Pons (tissue), 1 donor: ENCODE measurements around the gene MALAT1.

Source experiments
- DNase-seq: peaks from one replicate; pipeline ENCODE4 v3.0.0-alpha.2; 2016; ENCODE audit warnings: low spot score

Gene MALAT1

DNA sequence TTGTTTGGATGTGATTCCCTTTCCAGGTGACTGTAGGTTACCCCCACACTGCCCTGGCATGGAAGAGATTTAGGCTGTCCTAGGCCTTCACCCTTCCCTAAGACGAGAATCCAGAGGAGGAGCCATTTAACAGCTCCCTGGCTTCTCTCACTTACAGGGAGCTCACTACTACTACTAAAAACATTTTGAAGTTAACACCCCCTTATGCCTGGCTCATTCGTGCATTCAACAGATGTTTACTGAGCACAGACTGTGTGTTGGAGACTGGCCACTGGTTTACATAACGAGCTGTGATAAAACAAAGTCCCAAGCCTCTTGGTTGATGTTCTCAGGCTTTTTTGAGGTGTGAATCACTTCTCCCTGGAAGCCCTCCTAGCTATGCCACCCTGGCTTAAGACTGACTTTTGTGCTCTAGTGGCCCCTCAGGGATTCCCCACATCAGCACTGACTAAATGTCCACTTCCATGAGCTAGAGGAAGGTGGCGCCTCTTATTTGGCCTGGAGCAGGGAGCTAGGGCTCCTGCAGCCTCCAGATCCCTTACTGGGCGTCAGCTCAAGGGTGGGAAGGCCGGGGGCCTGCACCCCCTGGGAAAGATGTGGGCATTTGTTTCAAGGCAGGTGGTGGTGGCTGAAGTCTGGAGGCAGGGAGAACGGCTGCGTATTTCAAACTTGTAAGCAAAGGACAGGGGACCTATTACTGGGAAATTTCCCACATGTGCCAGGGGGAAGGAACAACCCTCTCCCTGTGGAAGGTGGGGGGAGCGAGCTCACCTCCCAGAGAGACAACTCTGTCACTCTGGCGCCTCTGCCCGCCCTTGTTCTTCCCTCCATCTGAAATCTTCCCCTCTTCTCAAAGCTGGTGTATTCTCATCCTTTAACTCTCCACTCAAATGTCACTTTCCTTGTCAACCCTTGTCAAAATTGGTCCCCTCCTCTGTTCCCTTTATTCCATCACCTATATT is 19.4 kb upstream of the MALAT1 start:
- DNase-seq: peak; percentile 87

DNA sequence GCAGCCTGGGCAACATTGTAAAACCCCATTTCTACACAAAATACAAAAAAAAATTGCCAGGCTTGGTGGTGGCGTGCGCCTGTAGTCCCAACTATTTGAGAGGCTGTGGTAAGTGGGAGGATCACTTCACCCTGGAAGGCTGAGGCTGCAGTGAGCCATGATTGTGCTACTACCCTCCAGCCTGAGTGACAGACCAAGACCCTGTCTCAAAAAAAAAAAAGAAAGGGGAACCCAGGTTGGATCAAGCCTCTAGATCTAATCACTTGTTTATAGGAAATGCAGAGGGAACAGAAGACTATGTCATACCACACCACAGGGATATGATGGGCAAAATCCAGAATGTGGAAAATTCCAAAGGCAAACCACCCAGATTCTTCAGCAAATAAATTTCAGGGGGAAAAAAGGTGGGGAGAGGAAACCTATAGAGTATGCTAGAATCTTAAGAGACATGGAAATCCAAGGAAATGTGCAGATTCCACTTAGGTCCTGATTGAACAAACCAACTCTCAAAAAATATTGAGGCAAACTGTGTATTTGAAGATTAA is 16.5 kb upstream of the MALAT1 start:
- DNase-seq: no peak

DNA sequence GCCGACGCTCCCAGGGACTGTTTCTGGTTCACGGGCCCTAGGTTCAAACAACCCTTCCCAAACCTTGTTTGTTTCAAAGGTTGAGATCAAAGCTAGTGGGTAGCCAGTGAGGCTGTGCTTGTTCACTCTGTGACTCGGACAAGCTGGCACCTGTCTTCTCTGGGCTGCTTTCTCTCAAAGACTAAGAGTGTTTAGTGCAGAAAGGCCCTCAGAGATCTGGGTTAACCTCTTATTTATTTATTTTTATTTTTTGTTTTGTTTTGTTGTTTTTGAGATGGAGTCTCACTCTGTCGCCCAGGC is 13.0 kb upstream of the MALAT1 start:
- DNase-seq: peak; percentile 64

DNA sequence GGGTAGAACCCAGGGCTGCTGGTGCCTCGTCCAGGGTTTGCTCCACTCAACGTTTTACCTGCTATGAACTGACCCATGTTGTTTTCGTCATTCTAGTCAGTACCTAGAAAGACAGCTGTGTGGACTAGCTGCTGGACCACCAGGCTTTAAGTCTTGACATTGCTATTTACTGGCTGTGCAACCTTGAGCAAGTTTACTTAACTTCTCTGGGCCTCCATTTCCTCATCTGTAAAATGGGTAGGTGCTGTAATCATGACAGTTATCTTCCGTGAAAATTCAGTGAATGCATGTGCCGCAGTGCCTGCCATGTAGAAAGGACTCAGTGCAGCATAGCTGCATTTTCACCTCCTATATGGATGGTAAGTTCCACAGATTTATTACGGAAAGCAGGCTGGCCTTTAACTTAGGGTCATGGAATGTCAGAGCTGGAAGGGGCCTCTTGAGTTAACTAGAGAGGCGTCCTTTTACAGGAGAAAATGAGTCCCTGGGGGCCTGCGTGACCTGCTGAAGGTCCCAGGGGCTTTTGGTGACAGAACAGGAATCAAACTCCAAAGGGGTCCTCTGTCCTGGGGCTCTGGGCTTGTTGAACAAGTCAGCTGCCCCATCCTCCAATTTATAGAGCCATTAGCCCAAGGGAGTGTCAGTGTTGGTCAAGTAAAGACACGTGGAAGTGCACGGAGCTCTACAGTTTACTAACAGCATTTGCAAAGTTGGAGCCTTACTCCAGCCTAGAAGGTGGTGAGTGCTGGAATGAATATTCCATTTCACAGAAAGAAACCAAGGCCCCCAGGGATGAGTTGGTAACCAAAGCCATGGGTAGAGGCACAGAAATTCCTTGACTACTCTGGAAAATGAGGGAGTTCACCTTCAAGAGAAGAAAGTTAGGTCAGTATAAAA is 12.0 kb upstream of the MALAT1 start:
- DNase-seq: no peak

DNA sequence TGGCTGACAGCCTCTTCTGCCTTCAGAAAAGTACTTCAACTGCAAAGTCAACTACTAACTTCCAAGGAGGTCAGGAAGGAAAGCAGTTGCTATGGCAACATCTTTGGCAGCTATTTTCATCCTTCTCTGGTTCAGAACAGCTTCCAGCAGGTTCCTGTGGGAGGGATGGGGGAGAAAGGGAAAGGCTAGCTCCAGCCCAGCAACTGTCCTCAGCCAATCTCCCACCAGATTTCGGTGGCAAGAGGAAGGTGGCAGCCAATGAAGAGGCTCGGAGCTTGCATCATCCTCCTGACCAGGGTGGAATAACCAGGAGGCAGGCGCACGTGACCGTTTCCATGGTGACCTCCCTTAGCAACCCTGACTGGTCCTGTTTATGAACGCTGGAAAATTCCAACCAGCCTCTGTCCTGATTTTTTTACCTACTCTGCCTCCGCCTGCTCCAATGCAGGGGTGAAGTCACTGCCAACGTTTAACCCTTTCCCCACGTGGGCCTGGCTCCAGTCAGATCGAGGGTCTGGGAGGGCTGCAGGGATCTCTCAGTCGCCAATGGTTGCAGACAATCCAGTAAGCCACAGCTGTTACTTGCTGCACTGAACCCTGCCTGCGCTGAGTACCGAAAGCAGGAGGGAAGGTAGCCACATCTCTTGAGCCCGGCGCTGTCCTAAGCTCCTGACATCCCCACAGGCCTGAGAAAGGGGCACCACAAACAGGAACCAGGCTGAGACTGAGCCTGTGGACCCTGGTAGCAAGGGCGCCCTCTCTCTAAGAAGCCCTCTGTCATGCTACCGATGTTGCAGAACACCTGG is 11.2 kb upstream of the MALAT1 start:
- DNase-seq: peak; percentile 100

GRCh38 chr11:65488273-65489034 is 10.4 kb upstream of the MALAT1 start:
- peak; percentile 58 for DNase-seq

DNA sequence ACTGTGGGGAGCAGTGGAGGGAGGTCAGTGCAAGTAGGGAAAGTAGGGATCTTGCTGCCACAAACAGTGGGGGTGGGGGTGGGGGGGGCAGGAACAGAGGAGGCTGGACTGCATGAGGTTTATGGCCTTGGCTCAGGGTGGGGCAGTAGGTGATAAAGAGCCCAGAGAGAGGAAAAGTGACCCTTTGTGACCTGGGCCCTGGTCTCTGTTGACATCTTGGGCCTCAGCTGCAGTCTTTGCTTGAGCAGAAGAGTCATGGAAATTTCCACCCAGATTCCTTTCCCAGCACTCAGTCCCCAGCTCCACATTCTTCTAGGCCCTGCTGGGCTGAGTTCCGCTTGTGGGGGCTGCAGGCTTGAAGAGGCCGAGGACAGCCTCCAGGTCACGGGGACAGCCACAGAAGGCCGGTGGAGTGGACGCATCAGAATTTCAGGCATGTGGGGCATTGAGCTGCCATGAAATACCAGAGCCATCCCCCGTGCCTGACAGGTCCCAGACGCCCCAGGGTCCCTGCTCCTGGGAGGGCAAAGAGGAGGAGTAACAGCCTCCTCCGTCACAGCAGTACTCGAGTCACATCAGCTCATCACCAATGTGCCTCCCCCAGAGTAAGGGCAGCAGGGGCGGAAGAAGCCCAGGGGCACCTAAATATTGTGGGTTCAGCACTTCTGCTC is 9.7 kb upstream of the MALAT1 start:
- DNase-seq: peak; percentile 70

GRCh38 chr11:65489706-65490320 is 9.0 kb upstream of the MALAT1 start:
- no peak for DNase-seq

DNA sequence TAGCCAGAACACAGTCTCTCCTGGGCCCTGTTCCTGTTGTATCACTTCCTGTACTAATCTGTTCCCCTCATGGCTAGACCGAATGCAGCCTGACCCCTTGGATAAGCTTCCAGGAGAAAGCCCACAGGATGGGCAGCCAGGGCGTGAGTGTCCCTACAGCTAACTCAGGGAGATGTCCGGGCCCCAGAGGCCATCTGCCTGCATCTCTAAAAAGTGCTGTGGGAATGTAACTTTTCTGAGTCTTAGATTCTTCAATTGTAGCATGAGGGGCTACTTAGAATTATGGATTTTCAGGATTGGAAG is 7.7 kb upstream of the MALAT1 start:
- DNase-seq: no peak

DNA sequence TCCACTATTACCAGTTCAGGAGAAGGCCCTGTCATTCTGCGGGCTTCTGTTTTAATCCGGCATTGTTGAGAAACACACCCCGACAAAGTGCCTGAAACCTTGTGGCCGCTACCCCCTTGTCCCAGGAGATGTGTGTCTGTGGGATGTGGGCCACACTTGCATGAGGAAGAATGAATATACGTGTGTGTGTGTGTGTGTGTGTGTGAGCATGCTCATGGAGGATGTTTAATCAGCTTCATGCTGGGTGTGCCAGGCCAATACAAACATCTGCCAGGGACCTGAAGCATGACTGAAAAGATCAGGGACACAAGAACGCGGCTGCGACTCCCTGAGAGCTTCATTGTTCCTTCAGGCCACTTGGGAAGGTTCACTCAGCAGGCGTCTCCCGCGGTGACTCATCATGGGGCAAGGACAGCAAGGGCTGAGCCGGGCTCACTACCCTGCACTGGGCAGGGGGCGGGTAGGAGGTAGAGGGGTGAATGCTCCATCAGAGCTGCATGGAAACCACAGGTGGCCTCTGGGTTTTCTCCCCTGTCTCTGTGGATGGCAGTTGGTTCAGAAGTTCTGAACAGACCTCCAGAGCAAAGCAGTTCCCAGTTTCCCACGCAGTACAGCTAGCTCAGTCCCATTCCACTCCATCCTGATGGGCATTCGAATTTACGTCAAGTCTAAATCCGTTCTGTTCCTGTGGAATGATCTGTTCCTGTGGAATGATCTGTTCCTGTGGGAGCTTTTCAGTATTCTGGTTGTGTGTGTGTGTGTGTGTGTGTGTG is 7.0 kb upstream of the MALAT1 start:
- peak; percentile 86 for DNase-seq

GRCh38 chr11:65492387-65492636 is 6.5 kb upstream of the MALAT1 start:
- DNase-seq: no peak

- DNase-seq: peak; percentile 92
These were observed 6.0 kb upstream of the MALAT1 start for GRCh38 chr11:65492637-65493366.

DNA sequence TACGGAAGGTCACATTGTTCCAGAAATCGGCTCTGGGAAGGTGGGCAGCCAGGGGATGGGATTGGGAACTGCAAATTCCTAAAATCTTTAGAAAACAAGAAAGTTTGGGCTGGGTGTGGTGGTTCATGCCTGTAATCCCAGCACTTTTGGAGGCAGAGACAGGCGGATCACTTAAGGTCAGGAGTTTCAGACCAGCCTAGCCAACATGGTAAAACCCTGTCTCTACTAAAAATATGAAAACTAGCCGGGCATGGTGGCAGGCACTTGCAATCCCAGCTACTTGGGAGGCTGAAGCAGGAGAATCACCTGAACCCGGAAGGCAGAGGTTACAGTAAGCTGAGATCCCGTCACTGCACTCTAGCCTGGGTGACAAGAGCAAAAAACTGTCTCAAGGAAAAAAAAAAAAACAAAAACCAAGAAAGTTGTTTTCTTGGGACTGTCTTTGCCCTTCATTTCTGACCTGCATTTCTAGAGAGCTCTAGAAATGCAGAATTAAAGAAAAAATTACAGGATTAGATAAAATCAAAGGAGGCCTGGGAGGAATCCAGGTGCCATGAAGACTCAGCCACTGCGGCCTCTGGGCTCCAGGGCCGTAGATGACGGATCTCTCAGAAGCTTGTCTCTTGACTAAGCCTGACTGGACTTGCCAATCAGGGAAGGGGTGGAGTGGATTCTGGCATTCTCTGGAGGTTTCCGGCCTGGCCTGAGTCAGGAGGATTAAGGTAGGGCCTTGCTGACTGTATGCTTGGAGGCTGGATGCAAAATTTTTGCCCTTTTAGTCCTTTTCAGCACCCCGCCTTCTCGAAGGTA is 5.3 kb upstream of the MALAT1 start:
- peak; percentile 63 for DNase-seq

DNA sequence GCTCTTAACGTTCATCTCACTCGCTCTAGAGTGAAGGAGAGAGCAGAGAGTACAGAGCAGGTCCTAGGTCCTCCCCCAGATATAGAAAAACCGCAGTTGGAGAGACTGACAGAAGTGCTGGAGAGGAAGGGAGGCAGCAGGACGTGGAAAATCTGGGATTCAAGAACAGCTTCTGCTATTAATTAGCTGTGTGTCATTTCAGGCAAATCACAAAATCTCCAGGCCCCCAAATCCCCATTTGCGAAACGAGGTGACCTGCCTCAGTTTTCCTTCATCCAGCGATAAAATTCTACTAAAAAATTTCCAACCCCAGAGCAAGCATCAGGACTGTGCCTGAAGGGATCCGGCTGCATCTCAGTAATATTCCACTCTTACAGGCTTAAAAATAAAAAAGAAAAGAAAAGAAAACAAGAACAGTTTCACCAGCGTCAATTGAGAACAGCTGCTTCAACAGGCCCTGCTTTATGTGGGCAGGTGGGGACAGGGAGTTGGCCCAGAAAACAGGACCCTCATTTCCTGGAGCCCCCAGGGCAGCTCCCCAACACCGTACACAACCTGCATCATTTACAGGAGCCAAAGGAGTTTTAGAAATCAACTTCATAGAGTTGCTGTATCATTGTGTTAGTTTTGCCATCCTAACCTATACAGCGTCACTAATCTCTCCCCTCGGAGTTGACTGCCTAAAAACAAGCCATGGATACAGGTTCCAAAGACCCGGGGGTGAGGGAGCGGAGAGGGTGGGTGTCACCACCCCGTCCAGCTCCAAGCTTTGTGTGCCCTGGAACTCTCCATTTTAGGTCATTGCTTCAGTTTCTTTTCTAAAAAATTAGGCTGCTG is 2.3 kb upstream of the MALAT1 start:
- DNase-seq: peak; percentile 67

DNA sequence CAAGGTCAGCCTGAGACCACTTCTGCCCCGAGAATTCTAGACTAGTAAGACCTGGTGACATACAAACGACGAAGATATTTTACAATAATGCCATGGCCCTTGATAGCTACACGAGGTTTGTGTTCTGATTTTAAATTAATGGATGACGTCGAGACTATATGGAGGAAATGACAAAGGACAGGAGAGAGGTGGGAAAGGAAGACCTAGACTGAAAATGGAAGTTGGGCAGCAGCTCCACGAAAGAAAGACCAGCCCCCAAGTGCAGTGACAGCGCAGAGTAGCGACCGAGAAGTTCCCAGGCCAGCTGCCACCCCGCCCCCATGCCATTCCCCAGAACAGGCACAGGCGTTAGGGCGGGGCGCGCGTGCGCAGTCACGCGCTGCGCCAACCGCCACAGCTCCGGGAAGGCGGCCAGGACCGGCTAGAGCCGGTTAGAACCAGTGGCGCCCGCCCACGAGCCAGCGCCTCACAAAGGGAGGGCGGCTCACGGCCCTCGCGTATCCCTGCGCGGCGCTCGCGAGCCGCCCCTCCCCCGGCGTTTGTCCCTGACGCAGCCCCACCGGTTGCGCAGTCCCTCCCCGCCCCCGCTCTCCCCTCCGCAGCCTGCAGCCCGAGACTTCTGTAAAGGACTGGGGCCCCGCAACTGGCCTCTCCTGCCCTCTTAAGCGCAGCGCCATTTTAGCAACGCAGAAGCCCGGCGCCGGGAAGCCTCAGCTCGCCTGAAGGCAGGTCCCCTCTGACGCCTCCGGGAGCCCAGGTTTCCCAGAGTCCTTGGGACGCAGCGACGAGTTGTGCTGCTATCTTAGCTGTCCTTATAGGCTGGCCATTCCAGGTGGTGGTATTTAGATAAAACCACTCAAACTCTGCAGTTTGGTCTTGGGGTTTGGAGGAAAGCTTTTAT is 1.5 kb upstream of the MALAT1 start:
- DNase-seq: peak; percentile 96

DNA sequence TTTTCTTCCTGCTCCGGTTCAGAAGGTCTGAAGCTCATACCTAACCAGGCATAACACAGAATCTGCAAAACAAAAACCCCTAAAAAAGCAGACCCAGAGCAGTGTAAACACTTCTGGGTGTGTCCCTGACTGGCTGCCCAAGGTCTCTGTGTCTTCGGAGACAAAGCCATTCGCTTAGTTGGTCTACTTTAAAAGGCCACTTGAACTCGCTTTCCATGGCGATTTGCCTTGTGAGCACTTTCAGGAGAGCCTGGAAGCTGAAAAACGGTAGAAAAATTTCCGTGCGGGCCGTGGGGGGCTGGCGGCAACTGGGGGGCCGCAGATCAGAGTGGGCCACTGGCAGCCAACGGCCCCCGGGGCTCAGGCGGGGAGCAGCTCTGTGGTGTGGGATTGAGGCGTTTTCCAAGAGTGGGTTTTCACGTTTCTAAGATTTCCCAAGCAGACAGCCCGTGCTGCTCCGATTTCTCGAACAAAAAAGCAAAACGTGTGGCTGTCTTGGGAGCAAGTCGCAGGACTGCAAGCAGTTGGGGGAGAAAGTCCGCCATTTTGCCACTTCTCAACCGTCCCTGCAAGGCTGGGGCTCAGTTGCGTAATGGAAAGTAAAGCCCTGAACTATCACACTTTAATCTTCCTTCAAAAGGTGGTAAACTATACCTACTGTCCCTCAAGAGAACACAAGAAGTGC is 661 bp upstream of the MALAT1 start:
- peak; percentile 82 for DNase-seq
